Measurements from ENCODE around the gene TRPC6.
"Not testable (repeated sequence)": the region's sequence is repeated elsewhere in the genome, so short reads cannot be mapped to it uniquely, and the experiment has no call there.

TRPC6 gene

GRCh38 chr11:101448881-101449442, 134.8 kb downstream of the TRPC6 start:
- DNase-seq (ENCODE audit: low read depth): no peak

- DNase-seq (ENCODE audit: low read depth): no peak
These were observed 137.1 kb downstream of the TRPC6 start for GRCh38 chr11:101446726-101447125.

- no peak for DNase-seq (ENCODE audit: low read depth)
These were observed 137.6 kb downstream of the TRPC6 start for GRCh38 chr11:101446238-101446637.

GRCh38 chr11:101445761-101446160, 138.0 kb downstream of the TRPC6 start:
- no peak for DNase-seq (ENCODE audit: low read depth)

- DNase-seq (ENCODE audit: low read depth): no peak
These were observed 139.0 kb downstream of the TRPC6 start for GRCh38 chr11:101444851-101445250.

- DNase-seq (ENCODE audit: low read depth): no peak
These were observed 139.6 kb downstream of the TRPC6 start for GRCh38 chr11:101444164-101444563.

GRCh38 chr11:101442936-101443521, 140.8 kb downstream of the TRPC6 start:
- no peak for DNase-seq (ENCODE audit: low read depth)

- DNase-seq (ENCODE audit: low read depth): no peak
These were observed 141.6 kb downstream of the TRPC6 start for GRCh38 chr11:101442171-101442570.

- DNase-seq (ENCODE audit: low read depth): no peak
These were observed 142.1 kb downstream of the TRPC6 start for GRCh38 chr11:101441747-101442146.

- DNase-seq (ENCODE audit: low read depth): no peak
These were observed 144.3 kb downstream of the TRPC6 start for GRCh38 chr11:101439488-101439887.

- not testable (repeated sequence) for DNase-seq (ENCODE audit: low read depth)
These were observed 145.1 kb downstream of the TRPC6 start for GRCh38 chr11:101438708-101439107.

- no peak for DNase-seq (ENCODE audit: low read depth)
These were observed 145.7 kb downstream of the TRPC6 start for GRCh38 chr11:101438126-101438525.

- no peak for DNase-seq (ENCODE audit: low read depth)
These were observed 147.2 kb downstream of the TRPC6 start for GRCh38 chr11:101436511-101437142.

- no peak for DNase-seq (ENCODE audit: low read depth)
These were observed 148.3 kb downstream of the TRPC6 start for GRCh38 chr11:101435408-101435973.

GRCh38 chr11:101434026-101434643, 149.7 kb downstream of the TRPC6 start:
- DNase-seq (ENCODE audit: low read depth): no peak

- DNase-seq (ENCODE audit: low read depth): no peak
These were observed 150.7 kb downstream of the TRPC6 start for GRCh38 chr11:101433151-101433550.

- no peak for DNase-seq (ENCODE audit: low read depth)
These were observed 153.9 kb downstream of the TRPC6 start for GRCh38 chr11:101429703-101430540.

- no peak for DNase-seq (ENCODE audit: low read depth)
These were observed 154.9 kb downstream of the TRPC6 start for GRCh38 chr11:101428918-101429317.

- no peak for DNase-seq (ENCODE audit: low read depth)
These were observed 176.5 kb downstream of the TRPC6 start for GRCh38 chr11:101407324-101407723.

All from non-pigmented ciliary epithelial cell (primary cell).